ENCODE data around the gene ARFIP2.
A peak's percentile ranks its signal among the peaks of the same experiment; 100 is the strongest.

ARFIP2 gene

DNA sequence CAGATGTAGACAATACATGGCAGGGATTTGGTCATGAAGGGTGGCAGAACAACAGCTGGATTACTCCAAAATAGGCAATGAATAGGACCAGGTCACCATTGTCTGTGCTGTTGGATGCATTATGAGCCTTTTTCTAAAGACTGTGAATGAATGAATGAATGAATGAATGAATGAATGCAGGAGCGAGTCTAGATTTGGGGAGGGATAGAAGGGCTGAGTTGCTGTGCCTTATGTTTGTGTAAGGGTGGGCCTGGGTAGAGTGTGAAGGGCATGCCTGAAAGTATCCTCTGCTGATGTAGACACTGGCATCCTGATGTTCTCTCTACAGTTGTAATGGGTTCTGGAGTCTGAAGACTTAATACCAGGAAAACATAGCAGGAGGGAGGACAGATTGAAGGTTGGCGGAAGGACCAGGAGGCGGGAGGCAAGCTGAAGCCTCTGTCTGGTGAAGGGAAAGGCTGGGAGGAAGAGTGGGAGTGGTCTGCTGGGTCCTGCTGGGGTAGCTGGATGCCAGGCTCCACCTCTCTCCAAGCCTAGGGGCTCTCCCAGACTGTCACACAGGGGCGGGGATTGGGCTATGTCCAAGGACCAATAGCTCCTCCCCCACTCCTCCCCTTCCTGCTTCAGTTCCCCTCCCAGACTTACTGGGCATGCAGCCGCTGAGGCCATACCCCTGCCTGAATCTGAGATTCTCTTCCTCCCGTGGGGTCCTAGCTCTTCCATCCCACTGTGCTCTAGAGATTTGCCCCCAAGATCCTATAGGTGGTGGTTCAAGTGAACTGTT lies 12.2 kb downstream of the ARFIP2 start:
- in situ Hi-C loops (cut with HindIII; ENCODE audit: low sequenced_read_pairs), result no loop called here
- TF ChIP-seq, protein P1, sequence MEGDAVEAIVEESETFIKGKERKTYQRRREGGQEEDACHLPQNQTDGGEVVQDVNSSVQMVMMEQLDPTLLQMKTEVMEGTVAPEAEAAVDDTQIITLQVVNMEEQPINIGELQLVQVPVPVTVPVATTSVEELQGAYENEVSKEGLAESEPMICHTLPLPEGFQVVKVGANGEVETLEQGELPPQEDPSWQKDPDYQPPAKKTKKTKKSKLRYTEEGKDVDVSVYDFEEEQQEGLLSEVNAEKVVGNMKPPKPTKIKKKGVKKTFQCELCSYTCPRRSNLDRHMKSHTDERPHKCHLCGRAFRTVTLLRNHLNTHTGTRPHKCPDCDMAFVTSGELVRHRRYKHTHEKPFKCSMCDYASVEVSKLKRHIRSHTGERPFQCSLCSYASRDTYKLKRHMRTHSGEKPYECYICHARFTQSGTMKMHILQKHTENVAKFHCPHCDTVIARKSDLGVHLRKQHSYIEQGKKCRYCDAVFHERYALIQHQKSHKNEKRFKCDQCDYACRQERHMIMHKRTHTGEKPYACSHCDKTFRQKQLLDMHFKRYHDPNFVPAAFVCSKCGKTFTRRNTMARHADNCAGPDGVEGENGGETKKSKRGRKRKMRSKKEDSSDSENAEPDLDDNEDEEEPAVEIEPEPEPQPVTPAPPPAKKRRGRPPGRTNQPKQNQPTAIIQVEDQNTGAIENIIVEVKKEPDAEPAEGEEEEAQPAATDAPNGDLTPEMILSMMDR (IDR thresholded peaks at IDR 0.05; ENCODE audit: low read depth, low read length), result no peak
- no peak overlapping the region for H3K4me3 ChIP-seq (ENCODE audit: low read depth, low read length)
- DNase-seq (ENCODE audit: low read depth, low spot score), result peak; percentile 86

DNA sequence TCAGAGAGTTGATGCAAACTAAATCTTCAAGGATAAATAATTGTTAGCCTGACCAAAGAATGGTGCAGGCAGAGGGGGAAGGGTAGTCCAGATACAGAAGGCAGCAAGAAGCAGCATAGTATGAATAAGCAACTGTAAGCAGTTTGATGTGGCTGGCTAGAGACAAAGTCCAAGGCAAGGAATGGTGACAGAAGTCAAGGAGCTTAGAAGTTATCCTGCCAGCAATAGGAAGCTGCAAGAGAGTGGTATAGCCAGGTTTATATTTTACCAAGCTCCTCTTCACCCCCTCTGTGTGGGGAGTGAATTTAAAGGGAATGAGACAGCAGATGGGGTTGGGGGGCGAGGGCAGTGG lies 22.1 kb downstream of the ARFIP2 start:
- in situ Hi-C loops (cut with HindIII; ENCODE audit: low sequenced_read_pairs), result no loop called here
- DNase-seq (ENCODE audit: low read depth, low spot score), result no peak
- TF ChIP-seq, protein P1 (IDR thresholded peaks at IDR 0.05; ENCODE audit: low read depth, low read length), result no peak
- no peak overlapping the region for H3K4me3 ChIP-seq (ENCODE audit: low read depth, low read length)

DNA sequence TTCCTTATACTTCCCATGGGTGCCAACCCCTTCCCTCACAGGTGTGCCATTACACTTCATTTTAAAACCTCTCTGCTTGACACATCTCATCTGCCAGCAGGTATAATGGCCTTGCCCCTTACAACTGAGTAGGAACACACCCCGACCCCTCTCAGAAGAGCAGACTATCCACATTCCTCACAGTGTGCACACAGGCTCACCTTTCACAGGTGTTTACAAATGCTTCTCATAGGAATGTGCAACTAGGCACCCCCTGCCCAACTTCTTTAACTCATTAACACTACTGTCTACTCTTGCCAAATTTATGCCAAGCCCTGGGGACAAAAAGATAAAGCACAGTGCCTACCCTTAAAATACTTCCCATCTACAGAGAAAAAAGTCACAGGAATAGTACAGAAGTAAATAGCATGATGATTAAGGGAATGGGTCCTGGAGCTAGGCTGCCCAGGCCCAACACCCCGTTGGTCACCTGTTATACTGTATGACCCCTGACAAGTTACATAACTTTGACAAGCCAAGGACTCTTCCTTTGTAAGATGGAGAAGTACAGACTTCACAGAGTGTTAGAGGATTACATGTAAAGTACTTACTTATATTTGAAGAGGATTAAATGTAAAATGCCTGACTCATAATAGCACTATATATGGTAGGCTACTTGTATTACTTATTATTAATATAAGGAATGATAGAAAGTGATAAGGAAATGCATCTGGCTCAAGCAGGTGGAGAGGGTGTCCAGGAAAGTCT lies 22.6 kb downstream of the ARFIP2 start:
- DNase-seq (ENCODE audit: low read depth, low spot score), result no peak
- TF ChIP-seq, protein P1 (IDR thresholded peaks at IDR 0.05; ENCODE audit: low read depth, low read length), result no peak
- in situ Hi-C loops (cut with HindIII; ENCODE audit: low sequenced_read_pairs), result no loop called here

DNA sequence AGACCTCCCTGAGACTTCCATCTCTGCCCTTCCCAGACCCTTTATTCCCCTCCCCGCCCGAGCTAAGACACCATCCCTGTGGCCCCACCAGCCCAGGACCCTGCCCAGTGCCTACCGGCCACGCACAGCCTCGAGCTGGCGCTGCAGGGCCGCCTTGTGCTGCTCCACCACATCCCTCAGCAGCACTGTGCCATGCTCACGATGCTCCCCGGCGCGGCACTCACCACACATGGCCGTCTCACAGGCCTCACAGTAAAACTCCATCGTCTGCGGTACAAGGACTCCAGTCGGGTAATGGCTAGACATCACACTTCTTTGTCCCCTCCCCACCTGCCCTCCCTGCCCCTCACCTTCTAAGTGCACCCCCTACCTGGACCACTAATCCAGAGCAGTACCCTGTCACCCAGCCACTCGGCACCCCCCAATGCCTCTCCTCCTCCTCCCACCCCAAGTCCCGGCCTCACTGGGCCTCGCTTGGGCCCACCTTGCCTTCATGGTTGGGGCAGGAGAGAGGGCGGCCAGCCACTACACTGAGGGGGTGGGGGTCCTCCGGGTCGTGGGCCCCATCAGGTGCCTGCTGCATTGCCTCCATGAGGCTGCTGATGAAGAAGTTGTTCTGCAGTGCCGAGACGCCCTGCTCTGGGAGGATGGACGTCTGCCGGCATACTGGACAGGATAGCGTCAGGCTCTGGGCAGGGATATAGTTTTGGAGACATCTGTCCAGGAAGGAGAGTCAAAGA lies 23.4 kb downstream of the ARFIP2 start:
- H3K4me3 ChIP-seq (ENCODE audit: low read depth, low read length), result no peak overlapping the region
- TF ChIP-seq, protein P1 (IDR thresholded peaks at IDR 0.05; ENCODE audit: low read depth, low read length), result no peak
- in situ Hi-C loops (cut with HindIII; ENCODE audit: low sequenced_read_pairs), result no loop called here
- DNase-seq (ENCODE audit: low read depth, low spot score), result no peak

More for the DNA sequence above, 22.6 kb downstream of the ARFIP2 start:
- no peak overlapping the region for H3K4me3 ChIP-seq (ENCODE audit: low read depth, low read length)

DNA sequence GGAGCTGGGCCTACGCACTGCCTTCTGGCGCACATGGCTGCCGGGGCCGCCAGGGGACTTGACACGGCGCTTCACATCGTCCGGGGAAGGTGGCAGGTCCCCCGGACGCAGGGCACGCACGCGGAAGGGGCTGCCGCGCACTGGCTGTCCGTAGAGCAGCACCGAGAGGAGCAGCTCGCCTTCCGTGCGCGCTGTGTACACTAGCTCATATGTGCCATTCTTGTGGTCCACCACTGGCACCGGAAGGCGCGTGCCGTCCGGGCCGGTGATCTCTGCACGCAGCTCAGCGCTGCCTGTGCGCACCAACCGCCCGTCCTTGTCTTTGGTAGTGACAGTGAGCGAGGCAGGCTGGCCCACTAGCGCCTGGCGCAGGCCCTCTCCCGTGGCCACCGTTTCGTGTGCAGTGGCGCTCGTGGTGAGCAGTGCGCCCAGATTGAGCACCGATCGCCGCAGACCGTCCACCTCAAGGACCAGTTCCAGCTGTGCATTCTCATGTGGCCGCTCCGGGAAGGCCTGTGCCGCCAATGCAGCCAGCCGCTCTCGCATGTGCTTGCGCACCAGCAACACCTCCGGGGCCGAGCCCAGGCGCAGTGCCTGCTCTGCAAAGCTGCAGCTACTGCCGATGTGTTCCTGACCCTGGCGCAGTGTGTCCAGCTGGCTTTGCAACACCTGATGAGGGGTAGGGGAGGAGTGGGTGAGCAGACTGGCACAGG lies 24.6 kb downstream of the ARFIP2 start:
- TF ChIP-seq, protein P1 (IDR thresholded peaks at IDR 0.05; ENCODE audit: low read depth, low read length), result no peak
- H3K4me3 ChIP-seq (ENCODE audit: low read depth, low read length), result no peak overlapping the region
- in situ Hi-C loops (cut with HindIII; ENCODE audit: low sequenced_read_pairs), result no loop called here
- DNase-seq (ENCODE audit: low read depth, low spot score), result no peak

DNA sequence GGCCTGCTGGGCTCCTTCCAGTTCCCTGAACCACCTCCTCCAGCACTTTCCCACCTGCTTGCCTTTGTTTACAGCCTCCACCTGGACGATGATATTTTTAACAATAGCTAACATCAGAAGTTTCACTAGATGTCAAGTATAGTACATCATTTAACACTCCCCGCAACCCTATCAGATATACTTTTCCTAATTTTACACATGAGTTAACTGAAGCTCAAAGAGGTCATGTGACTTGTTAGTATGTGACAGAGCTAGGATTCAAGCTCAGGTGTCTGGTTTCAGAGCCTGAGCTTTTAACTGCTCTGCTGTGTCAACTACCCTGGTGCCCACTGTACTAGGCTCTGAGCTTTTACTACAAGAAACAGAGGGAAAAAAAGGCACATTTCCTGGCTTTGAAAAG lies 26.1 kb downstream of the ARFIP2 start:
- H3K4me3 ChIP-seq (ENCODE audit: low read depth, low read length), result no peak overlapping the region
- DNase-seq (ENCODE audit: low read depth, low spot score), result no peak
- TF ChIP-seq, protein P1 (IDR thresholded peaks at IDR 0.05; ENCODE audit: low read depth, low read length), result no peak
- in situ Hi-C loops (cut with HindIII; ENCODE audit: low sequenced_read_pairs), result no loop called here

All from astrocyte of the spinal cord (primary cell).